Measurements from ENCODE around the gene SBK3.

- no peak for TF ChIP-seq GATA2 (IDR thresholded peaks at IDR 0.05; ENCODE audit: low read depth, low read length)
- TF ChIP-seq GATA3 (IDR thresholded peaks at IDR 0.05; ENCODE audit: low read depth, low read length) = no peak
Observed at GRCh38 chr19:55493052-55493644, 52.2 kb downstream of the SBK3 start.
